LHCN-M2 (cell line): Measurements from ENCODE around the gene MACF1. TPM values are rescaled to one million over a fixed set of nuclear protein-coding genes. Genes with fewer than 3 reads are reported as not detected.

Experiments
- DNase-seq: peaks from one replicate; pipeline ENCODE4 v3.0.0-alpha.2; 2012; ENCODE audit warnings: low read depth
- total RNA-seq: library from RNA; depleted of rRNA; stranded (reverse); fragments of >200 nt; gene quantifications from 2 replicates; pipeline ENCODE4 v1.2.3, GENCODE V29; 2014

Gene MACF1
- total RNA-seq, 1 experiment from 2014 or later = 366 TPM

GRCh38 chr1:39391691-39392679 lies 187.5 kb downstream of the MACF1 start:
- DNase-seq = peak; percentile 90

DNA sequence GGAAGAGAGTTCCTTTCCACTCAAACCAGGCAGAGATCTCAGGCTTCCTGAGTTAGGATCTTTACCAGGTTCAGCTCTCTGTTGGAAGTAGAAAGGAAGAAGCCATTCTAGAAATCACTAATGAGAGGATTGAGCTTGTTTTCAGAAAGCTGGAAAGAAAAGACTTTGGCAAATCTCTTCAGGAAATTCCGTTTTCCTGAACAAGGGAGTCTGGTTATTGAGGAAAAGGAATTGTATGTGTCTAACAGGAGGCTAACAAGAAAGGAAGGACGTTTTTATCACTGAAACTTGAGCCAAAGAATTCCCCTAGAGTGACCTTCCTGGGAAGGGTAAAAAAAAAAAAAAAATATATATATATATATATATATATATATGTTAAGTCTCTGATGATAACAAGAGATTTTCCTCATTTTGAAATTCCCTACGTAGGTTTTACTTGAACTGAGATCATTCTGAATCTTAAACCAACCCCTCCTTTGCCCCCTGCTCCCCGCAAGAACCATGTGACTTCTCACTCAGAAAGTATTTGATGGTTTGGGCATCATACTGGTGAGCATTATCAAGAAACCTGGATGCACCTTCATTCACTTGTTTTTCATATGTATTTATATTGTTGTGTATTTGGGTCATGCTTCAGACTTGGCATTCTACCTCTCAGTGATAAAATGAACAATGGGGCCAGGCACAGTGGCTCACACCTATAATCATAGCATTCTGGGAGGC lies 188.5 kb downstream of the MACF1 start:
- DNase-seq = no peak

- no peak for DNase-seq
Measured at GRCh38 chr1:39393645-39394044, 189.2 kb downstream of the MACF1 start.

DNA sequence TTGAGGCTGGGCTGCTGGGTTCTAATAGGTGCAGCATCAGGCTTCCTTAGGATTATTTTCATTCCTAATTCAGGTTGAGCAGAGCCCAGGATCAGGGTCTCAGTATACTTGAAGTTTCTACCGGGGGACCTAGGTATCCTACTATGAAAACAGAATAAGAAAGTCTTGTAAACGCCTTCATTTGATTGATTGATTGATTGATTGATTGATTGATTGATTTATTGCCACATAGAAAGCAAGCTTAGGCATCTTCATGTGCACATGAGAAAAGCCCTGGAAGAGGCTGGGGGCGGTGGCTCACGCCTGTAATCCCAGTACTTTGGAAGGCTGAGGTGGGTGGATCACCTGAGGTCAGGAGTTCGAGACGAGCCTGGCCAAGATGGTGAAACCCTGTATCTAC lies 189.6 kb downstream of the MACF1 start:
- no peak for DNase-seq

DNA sequence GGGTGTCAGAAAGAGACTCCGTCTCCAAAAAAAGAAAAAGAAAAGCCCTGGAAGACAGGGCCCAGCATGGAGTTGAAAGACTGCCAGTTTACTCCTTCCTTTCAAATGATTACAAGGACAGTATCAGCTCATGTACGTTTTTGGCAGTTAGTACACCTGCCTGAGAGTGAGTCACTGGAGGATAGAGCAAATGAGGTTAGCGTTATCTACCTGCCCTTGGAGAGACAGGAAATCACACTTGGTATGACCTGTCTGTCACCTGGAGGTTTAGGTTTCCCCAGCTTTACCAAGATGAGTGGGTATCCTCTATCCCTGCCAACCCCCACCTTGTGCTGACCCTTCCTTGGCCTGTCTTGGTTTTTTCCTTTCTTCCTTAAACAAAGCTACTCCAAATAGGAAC lies 190.1 kb downstream of the MACF1 start:
- no peak for DNase-seq

GRCh38 chr1:39395357-39395831 lies 190.9 kb downstream of the MACF1 start:
- peak; percentile 89 for DNase-seq

GRCh38 chr1:39396671-39397070 lies 192.2 kb downstream of the MACF1 start:
- DNase-seq = no peak

- DNase-seq = no peak
Measured at GRCh38 chr1:39397487-39397886, 193.0 kb downstream of the MACF1 start.

DNA sequence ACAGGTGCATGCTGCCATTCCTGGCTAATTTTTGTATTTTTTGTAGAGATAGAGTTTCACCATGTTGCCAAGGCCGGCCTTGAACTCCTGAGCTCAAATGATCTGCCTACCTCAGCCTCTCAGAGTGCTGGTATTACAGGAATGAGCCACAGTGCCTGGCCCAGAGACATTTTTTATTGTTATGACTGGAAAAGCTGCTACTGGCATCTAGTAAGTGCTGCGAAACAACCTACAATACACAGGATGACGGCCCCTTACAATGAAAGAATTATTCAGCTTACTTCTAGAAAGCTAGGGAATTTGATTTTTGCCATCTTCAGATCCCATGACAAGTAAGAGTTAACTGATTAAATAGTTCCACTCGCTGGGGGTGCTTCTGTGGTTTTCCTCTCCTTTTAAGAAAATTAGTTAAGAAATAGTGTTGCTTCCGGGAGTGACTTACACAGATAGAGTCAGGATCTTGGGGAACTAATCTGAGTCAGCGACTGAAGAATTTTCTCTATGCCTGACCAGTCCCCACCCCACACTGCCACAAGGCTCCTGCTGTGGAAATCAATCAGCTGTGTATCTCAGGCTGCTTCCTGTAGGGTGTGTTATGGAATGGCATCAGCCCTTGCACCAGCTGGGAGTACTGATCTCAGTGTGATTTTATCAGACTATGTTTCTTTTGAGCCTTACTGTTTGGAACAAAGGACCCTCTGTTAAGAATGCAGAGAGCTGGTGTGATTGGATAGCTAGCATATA lies 194.0 kb downstream of the MACF1 start:
- peak; percentile 100 for DNase-seq

GRCh38 chr1:39401106-39401505 lies 196.6 kb downstream of the MACF1 start:
- DNase-seq = no peak

DNA sequence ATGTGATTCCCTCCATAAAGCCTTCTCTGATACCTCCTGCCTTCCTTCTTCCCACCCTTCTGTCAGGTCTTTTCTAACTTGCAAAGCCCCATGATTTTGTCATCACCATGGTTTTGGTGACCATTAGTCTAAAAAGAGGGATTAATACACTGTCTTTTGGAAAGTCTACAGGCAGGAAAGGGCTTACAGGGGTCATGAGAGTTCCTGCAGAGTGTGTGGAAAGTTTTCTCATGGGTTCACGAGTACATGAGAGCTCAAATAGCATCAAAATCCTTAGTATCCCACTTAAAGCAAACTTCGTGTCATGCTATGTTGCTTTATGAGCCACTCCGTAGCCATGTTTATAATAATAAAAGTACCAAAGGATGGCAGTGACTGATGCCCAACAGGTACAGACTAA lies 200.4 kb downstream of the MACF1 start:
- DNase-seq = no peak

GRCh38 chr1:39405358-39405757 lies 200.9 kb downstream of the MACF1 start:
- DNase-seq = no peak

DNA sequence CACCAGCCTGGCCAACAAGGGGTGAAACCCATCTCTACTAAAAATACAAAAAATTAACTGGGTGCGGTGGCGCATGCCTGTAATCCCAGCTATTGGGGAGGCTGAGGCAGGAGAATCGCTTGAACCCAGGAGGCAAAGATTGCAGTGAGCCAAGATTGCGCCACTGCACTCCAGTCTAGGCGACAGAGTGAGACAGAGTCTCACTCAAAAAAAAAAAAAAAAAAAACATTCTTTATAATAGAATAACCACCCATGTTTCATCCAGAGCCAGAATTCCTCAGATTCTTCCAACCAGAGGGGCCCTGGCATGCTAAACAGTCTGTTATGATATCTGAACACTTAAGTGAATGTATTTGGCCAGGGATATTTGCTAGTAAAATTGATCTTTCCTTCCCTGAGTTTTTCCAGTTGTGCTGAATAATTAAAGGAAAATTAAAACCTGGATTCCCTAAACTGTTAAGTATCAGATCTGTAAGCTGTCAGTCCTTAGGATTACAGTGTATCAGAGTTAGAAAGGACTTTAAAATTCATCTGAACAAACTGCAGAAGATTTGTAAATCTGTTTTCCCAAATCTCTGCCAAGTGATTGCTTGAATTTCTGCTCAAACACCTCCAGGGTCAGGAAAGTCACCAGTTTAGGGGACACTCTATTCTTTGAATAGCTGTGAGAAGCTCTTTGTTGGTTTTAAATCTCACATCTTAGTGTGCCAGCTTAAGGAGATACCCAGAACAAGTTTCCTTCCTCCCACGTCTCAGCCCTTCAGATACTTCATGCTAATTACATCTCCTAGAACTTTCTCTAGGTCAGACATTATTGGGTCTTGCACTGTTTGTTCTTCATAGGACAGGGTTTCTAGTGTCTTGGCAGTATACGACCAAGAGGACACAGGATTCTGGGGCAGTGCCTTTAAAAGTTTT lies 202.3 kb downstream of the MACF1 start:
- peak; percentile 58 for DNase-seq

GRCh38 chr1:39407510-39407895 lies 203.0 kb downstream of the MACF1 start:
- no peak for DNase-seq

DNA sequence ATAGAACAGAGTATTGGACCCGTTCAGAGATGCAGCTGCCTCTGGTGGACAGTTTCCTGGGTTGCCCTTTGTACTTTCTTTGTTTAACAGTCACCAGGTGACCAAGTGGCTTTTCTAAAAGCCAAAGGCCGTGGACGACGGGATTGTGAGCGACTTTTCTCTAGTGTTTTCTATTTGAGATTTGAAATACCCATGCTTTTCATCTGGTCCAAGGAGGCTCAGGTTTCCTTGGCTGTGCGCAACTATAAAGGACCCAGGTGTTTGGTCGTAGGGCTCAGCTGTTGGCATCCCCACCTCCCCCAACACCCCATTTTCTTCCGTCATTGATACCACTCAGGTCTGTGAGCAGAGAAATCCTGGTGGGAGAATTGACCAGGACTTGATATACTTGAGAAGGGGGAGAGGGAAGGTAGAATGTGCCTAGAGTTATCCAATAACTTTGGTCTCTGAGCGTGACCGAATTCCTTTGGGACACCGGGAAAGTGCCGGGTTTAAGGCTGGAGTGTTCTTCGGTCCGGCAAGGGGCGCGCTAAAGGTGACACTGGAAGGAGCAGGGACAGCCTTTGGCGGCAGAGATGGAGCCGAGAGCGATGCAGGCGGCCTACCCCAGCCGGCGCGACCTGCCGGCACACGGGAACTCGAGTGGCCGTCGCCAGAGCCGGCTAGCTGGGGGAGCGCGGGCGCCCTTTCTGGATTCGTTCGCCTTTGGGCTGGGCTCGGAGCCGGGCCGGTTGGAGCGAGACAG lies 203.6 kb downstream of the MACF1 start:
- peak; percentile 41 for DNase-seq

GRCh38 chr1:39408641-39409054 lies 204.2 kb downstream of the MACF1 start:
- DNase-seq = peak; percentile 96

GRCh38 chr1:39409055-39409816 lies 204.7 kb downstream of the MACF1 start:
- DNase-seq = peak; percentile 55

DNA sequence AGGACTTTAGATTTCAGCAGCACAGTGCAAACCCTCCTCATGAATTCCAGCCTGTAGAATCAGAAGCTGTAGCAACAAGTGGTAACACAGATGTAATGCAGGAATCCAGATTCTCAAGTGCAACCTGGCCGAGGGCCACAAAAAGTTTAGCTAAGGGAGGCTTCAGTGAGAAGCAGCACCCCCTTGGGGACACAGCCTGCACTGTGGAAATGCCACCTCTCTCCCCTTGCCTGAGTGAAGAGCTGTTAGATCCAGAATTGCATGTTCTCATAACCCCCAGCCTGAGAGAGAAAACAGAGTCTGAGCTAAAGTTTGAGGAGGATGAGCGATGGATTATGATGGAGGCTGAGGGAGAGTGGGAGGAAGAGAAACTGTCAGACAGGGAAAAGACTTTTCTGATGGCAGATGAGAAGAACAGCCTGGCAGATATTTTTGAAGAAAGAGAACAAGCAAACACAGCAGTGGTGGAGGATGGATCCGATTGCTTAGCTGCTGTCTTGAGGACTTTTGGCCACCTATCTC lies 206.5 kb downstream of the MACF1 start:
- peak; percentile 90 for DNase-seq
